ENCODE data around the gene ABCC1.

Gene ABCC1

GRCh38 chr16:16041196-16041892 is 91.9 kb downstream of the ABCC1 start:
- H3K4me3 ChIP-seq (ENCODE audit: low read length), result no peak overlapping the region
- no peak for DNase-seq (ENCODE audit: low read depth)
- TF ChIP-seq, protein P1, sequence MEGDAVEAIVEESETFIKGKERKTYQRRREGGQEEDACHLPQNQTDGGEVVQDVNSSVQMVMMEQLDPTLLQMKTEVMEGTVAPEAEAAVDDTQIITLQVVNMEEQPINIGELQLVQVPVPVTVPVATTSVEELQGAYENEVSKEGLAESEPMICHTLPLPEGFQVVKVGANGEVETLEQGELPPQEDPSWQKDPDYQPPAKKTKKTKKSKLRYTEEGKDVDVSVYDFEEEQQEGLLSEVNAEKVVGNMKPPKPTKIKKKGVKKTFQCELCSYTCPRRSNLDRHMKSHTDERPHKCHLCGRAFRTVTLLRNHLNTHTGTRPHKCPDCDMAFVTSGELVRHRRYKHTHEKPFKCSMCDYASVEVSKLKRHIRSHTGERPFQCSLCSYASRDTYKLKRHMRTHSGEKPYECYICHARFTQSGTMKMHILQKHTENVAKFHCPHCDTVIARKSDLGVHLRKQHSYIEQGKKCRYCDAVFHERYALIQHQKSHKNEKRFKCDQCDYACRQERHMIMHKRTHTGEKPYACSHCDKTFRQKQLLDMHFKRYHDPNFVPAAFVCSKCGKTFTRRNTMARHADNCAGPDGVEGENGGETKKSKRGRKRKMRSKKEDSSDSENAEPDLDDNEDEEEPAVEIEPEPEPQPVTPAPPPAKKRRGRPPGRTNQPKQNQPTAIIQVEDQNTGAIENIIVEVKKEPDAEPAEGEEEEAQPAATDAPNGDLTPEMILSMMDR (IDR thresholded peaks at IDR 0.05; ENCODE audit: insufficient read depth, low read depth, low read length, missing control alignments), result no peak

DNA sequence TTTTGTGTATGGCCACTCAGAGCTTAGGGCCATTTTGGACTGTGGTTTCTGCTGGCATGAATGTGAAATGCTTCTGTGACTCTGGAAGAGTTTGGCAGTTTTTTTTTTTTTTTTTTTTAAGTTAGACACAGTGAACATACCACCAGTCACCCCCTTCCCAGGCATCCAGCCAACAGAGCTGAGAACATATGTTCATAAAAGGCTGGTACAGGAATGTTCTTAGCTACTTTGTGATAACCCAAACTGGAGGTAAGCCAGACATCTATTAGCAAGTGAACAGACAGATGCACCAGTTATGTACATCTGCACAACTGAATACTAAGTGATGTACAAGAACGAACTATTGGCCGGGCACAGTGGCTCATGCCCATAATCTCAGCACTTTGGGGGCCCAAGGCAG is 92.7 kb downstream of the ABCC1 start:
- H3K4me3 ChIP-seq (ENCODE audit: low read length), result no peak overlapping the region
- DNase-seq (ENCODE audit: low read depth), result no peak
- TF ChIP-seq, protein P1 (IDR thresholded peaks at IDR 0.05; ENCODE audit: insufficient read depth, low read depth, low read length, missing control alignments), result no peak

- H3K4me3 ChIP-seq (ENCODE audit: low read length), result no peak overlapping the region
- DNase-seq (ENCODE audit: low read depth), result peak; percentile 77
- TF ChIP-seq, protein P1 (IDR thresholded peaks at IDR 0.05; ENCODE audit: insufficient read depth, low read depth, low read length, missing control alignments), result no peak
Observed at GRCh38 chr16:16045296-16045695, 95.9 kb downstream of the ABCC1 start.

DNA sequence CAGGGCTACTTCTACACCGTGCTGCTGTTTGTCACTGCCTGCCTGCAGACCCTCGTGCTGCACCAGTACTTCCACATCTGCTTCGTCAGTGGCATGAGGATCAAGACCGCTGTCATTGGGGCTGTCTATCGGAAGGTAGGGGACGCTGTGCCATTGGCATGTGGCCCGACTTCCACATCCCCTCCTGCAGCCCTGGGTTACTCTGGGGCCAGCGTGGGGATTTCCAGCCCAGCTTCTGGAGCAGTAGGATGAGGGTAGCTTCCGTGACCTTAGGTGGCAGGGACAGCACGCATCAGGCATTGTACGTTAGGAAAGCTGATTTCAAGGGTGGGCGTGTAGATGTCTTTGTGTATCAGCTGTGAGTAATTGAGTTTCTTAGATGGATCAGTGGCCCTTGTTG is 96.5 kb downstream of the ABCC1 start:
- TF ChIP-seq, protein P1 (IDR thresholded peaks at IDR 0.05; ENCODE audit: insufficient read depth, low read depth, low read length, missing control alignments), result no peak
- no peak overlapping the region for H3K4me3 ChIP-seq (ENCODE audit: low read length)
- DNase-seq (ENCODE audit: low read depth), result no peak

DNA sequence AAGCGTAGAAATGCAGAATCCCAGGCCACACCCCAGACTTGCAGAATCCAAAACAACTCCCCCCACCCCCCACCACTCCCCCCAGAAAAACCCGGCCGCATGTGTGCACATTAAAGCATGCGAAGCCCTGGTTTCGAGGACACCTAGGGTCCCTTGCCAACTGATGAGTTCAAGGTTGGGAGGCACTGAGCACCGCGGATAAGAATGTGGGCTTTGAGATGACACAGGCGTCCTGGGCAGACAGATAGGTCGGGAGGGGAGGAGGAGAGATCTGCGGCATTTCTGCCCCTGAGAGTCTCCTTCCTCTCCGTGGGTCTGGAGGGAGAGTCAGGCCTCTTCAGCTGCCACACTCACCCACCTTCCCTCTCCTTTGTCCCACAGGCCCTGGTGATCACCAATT is 98.3 kb downstream of the ABCC1 start:
- DNase-seq (ENCODE audit: low read depth), result no peak
- TF ChIP-seq, protein P1 (IDR thresholded peaks at IDR 0.05; ENCODE audit: insufficient read depth, low read depth, low read length, missing control alignments), result no peak
- no peak overlapping the region for H3K4me3 ChIP-seq (ENCODE audit: low read length)

DNA sequence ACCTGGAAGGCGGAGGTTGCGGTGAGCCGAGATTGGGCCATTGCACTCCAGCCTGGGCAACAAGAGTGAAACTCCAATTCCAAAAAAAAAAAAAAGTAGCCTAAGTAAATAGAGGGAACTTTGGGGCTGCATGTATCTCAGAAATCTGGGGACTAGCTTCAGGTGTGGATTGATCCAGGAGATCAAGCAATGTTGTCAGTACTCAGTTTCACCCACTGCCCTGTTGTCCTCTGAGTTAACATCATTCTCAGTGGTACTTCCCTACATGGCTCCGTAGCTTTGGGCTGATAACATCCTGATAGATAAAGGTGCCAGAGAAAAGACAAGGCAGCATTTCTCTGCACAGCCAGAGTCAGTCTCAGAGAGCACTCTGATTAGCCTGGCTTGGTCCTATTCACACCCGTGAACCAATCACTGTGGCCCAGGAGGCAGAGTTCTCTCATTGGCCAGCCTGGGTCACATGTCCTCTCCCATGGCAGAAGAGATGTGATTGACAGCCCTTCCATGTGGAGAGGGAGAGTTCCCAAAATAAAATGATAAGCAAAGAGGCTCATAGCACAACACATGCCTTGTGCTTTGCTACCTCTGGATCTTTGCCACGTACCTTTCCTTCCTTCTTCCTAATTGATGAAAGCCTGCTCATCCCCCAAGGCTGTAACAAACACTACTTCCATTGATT is 99.6 kb downstream of the ABCC1 start:
- TF ChIP-seq, protein P1 (IDR thresholded peaks at IDR 0.05; ENCODE audit: insufficient read depth, low read depth, low read length, missing control alignments), result no peak
- no peak overlapping the region for H3K4me3 ChIP-seq (ENCODE audit: low read length)
- no peak for DNase-seq (ENCODE audit: low read depth)
